22Rv1 (cell line): ENCODE data around the gene ARID3B.

Experiments
- ZFX ChIP-seq: fragments of 450-650 bp; IDR thresholded peaks from 2 replicates; pipeline ENCODE4 v1.6.1; 2017; ENCODE audit warnings: antibody characterized with exemption, borderline replicate concordance
- TF ChIP-seq, protein P1 (sequence below): fragments of 450-650 bp; IDR thresholded peaks from 2 replicates; pipeline ENCODE4 v1.5.1; 2017; ENCODE audit warnings: mild to moderate bottlenecking

DNA sequence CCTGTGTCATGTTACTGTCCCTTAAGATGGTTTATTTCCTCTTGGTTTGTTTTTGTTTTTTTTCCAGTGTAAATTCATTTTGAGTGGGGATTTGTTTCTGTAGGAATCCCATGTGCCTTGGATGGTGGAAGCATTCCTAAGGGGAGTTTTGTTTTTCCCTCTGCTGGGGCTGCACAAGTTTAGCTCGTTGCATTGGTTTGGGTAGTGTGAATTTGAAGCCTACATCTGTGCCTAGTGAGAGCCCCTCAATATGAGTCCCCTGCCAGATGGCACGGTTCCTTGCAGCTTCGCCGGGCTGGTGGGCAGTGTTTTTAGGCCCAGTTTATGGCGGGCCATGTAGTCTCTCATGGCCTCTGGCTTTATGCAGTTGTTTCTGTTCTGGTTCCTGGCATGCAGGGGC, 17.7 kb downstream of the ARID3B start:
- TF ChIP-seq, protein P1, sequence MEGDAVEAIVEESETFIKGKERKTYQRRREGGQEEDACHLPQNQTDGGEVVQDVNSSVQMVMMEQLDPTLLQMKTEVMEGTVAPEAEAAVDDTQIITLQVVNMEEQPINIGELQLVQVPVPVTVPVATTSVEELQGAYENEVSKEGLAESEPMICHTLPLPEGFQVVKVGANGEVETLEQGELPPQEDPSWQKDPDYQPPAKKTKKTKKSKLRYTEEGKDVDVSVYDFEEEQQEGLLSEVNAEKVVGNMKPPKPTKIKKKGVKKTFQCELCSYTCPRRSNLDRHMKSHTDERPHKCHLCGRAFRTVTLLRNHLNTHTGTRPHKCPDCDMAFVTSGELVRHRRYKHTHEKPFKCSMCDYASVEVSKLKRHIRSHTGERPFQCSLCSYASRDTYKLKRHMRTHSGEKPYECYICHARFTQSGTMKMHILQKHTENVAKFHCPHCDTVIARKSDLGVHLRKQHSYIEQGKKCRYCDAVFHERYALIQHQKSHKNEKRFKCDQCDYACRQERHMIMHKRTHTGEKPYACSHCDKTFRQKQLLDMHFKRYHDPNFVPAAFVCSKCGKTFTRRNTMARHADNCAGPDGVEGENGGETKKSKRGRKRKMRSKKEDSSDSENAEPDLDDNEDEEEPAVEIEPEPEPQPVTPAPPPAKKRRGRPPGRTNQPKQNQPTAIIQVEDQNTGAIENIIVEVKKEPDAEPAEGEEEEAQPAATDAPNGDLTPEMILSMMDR, result no peak
- no peak for TF ChIP-seq ZFX
